Renal cortical epithelial cell (primary cell): ENCODE results near the gene ABCG1. TPM values are rescaled to one million over a fixed set of nuclear protein-coding genes. Genes with fewer than 3 reads are reported as not detected.
A peak's percentile ranks its signal among the peaks of the same experiment; 100 is the strongest.

Experiments used
- DNase-seq: peaks from one replicate; pipeline ENCODE4 v3.0.0-alpha.2; 2011; ENCODE audit warnings: low read depth
- total RNA-seq: library from RNA; depleted of rRNA; stranded (reverse); fragments of >200 nt; gene quantifications from 2 replicates; pipeline ENCODE4 v1.2.3, GENCODE V29; 2014

ABCG1 gene
- total RNA-seq, 1 donor from 2014 or later: 0.85 TPM

DNA sequence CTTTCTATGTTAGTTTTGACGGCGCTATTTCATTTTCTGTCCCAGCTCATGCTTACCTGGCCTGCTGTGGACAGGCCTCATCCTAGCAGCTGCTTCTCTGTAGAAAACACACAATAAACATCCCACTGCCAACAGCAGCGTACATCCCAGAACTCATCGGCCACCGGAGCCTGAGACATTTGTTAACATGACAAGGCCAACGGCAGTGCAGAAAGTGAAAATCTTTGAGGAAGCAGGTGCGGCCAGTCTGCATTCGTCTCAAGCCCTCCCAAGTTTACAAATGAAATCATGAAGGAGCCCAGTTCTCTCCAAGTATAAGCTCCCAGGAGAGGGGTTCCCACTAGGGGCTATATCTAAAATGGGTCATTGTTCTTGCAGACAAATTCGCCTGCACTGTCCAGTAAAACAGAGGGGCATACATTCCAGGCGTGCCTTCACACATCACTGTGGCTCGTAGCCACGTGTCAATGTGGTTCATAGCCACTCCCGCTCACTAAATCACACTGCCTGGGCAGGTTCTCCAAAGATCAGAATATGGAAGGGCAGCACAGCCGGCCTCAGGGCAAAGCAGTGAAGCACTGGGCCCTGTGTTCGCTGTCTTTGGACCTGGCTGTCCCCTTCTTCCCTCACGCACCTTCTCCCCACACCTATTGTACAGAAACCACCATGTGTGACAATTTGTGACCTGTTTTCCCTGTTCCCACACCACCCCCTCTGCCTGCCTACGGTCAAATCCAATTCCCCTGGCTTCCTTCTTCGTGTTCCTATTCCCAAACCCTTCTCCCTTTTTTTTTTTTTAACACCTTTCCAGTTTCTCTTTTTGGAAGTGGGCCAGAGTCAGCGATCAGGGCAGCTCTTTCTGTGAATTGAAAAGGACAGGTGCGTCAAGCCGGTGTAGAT is 27.0 kb upstream of the ABCG1 start:
- DNase-seq: no peak

DNA sequence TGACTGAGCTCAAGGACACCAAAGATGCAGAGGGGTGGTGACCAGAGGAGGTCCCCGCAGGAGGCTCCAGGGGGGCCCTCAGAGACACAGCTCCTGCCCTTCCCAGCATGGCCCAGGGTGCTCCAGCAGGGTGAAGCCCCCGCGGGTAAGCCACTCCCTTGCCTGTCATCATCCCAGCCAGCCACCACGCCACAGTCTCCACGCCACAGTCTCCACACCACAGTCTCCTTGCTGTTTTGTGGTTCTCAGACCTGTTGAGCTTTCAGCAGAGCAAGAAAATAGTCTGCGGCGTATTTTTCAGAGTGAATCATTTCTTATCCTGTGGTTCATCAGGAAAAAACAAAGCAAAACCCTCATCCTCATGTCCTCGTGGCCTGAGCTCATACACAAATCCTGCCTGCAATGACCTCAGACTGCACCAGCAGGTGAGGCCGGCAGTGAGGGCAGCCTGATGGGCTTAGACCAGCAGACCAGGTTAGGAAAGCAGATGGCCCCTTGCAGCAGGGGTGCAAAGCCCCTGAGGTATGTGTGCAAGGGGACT is 25.7 kb upstream of the ABCG1 start:
- DNase-seq: no peak

DNA sequence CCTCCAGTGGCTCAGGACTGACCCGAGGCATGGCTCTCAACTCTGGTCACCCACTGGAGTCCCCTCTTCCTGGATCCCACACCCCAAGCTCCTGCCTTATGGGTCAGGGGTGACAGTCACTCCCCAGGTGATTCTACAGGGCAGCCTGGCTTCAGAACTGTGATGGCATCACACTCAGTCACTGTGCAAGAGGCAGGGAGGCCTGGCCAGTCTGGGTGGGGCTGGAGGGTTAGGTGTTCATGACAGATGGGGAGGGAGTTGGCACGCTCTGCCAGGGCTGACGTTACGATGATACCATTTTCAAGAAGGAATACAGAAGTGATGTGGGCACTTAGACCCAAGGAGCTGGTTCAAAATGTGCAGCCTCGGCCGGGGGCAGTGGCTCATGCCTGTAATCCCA is 25.2 kb upstream of the ABCG1 start:
- DNase-seq: no peak

DNA sequence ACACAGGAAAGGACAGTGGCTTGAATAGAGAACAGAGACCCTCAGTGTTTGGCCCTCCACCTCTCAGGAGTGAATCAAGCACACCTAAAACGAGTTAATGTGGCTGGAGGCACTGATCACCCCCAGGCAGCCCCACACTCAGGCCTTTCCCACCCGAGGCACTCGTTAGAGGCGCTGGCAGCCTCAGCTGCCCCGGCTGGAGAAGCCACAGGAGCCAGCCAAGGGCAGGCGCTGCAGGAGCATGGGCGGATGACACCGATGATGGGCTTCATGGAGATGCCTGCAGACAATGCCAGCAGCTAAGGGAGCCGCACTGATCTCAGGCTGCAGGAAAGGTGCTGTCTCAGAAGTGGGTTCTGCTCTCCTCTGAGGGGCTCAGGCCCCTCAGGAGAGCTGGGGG is 24.1 kb upstream of the ABCG1 start:
- no peak for DNase-seq

DNA sequence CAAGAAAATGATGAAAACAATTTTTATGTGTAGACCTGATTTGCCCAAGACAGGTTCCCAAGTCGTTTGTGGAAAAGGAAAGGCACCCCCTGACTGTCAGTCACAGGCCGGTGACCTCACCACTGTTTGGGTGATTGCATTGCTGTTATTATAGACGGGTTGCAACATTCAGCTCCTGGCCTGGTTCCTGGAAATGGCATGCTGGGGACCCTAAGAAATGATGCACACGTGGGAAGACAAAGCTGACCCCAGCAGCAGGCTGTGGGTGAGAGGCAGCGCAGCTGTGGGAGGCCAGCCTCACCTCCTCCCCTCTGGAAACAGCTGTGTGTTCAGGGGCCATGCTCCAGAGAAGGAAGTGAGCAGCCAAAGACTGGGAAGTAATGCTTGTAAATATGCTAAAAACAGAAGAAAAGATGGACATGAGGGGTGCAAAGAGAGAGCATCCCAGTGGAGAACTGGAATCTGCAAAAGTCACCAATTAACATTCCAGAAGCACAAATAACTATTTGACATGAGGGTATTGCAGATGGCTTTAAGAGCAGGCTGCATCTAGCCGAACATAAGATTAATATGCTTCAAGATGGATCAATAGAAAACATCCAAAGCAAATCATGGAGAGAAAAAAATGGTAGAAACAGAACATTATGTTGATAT is 23.4 kb upstream of the ABCG1 start:
- DNase-seq: peak; percentile 10

DNA sequence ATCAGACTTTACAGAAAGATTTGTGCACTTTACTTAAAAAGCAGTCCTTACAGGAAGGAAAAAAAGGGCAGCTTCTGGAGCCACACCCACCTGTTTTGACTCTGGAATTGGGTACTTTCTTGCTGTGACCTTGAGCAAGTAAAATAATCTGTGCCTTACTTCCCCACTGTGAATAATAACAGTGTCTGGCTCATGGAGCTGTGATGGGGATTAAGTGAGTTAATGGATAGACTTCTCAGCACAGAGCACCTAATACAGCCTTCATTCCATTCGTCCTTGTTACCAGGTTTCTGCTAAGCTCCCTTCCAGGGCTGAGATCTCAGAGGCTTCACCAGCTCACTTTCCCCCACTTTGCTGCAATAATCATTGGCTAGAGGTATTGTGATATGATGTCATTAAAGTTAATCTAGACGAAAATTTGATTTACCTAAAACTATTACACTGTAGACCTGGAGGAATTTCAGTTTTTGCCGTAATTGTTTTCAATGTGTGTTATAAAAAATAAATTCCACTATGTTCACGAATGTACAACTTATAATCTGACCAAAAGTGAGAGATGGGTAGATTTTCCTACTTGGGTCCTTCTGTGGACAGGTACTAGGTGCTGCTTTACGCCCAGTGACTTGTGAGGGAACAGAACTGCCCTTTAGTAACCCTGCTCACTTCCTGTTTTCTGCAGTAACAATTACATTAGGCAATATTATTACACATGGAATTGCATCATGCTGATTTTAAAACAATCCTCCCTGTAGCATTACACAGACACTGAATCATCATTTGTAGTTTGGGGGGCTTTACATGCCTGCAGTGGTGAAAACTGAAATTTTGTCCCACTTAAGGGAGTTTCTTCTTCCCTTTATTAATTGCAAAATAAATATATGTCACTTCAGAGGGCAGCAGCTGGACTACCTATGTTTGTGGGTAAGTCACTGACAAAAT is 19.7 kb upstream of the ABCG1 start:
- DNase-seq: peak; percentile 88

DNA sequence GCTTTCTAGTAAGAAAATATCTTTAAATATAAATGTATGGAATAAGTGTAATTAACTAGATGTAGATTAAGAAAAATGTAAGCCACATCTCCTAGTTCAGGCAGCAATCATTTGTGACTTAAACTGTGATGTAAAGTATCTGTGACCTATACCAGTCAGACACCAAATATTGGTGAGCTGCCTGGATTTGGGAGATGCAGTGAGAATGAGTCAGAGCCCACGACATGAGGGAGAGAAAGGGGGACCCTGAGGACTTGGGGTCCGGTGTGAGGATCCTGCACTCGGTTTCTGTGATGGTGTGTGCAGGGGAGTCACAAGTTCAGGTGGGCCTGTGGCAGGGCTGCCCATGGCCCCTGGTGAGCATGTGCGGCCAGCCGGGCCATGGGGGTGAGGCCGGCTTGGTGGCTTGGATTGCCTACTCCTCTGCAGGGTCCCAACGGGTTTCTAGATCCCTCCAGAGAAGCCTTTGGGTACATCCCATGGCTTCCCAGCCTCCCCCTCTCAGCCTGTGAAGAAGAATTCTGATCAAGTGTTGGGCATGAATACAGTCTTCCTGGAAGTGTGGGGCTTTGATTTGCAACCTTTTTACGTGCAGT is 19.0 kb upstream of the ABCG1 start:
- no peak for DNase-seq

DNA sequence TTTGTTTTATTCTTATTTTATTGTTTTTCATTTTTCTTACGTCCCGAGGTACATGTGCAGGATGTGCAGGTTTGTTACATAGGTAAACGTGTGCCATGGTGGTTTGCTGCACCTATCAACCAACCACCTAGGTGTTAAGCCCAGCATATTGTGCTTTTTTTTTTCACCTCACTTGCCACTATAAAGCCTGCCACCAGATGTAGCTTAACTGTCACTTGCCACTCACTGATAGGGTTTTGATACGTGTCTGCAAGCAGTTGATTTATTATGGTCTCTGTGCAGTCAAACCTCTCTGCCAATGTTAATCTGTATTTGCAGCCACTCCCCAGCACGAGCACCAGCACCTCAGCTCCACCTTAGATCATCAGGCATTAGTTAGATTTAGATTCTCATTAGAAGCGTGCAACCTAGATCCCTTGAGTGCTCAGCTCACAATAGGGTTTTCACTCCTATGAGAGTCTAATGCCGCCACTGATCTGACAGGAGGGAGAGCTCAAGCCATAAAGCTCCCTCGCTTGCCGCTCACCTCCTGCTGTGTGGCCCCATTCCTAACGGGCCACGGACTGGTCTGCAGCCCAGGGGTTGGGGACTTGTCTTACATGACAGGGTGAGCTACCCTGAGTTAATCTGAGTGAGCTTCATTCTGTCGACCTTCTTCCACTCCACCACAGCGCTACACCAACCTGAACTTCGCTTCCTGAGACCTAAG is 17.9 kb upstream of the ABCG1 start:
- no peak for DNase-seq

DNA sequence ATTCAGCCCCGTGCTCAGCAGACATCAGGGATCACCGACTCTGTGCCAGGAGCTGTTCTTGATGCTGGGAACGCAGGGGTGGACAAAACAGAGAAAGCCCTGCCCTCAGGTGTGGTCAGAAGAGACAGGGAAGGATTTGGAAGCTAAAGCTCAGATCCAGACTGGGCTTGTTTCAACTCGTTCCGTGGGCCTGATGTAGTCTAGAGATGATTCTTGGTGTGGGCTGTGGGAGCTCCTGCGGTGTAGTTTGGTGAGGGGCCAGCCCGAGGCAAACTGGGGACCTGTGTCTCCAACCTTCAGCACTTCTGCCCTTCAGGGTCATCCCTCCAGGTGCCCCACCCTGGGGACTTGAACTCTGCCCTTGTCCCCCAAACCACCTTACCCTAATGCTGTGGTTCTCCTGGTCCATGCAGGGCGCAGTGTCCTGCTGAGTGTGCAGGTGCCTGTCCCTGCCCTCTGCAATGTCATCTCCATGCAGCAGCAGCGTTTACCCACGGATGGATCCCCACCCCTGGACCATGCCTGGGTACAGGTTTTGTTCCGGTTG is 17.3 kb upstream of the ABCG1 start:
- DNase-seq: no peak

DNA sequence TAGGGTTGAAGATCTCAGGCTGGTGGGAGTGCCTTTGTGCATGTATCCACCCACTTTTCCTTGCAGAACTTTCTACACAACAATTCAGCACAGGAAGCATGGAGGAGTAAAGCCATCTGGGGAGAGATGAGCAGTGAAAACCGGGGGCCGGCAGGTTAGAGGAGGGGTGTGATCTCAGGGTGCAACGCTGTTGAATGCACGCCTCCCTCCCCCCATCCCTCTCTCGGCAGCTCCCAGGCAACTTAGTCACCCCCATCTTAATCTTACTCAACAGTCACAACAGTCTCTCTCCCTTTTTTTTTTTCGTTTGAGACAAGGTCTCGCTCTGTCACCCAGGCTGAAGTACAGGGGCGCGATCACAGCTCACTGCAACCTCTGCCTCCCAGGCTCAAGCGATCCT is 16.6 kb upstream of the ABCG1 start:
- DNase-seq: no peak

DNA sequence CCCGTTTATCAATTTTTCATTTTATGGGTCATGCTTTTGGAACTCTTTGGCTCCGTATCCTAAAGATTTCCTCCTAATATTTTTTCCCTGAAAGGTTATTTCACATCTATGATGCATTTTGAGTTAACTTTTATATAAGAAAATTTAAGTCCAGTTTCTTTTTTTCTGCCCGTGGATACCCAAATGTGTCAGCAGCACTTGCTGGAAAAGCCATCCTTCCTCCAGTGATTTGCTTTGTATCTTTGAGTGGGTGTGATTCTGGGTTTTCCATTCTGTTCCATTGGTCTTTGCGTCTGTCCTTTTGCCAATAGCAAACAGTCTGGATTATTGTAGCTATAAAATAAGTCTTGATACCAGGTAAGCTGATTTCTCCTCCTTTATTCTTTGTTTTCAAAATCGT is 15.6 kb upstream of the ABCG1 start:
- no peak for DNase-seq

DNA sequence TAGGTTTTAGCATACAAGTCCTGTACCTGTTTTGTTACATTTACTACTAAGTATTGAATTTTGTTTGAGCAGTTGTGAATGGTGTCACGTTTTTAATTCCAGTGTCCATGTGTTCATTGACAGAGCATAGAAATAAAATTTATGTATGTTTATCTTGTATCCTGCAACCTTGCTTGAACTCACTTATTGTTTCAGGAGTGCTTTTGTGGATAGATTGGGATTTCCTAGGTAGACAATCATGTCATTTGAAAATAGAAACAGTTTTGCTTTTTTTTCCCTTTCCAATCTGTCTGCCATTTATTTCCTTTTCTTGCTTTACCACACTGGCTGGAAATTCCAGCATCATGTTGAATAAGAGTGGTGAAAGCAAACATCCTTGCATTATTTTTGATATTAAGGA is 15.0 kb upstream of the ABCG1 start:
- DNase-seq: no peak

DNA sequence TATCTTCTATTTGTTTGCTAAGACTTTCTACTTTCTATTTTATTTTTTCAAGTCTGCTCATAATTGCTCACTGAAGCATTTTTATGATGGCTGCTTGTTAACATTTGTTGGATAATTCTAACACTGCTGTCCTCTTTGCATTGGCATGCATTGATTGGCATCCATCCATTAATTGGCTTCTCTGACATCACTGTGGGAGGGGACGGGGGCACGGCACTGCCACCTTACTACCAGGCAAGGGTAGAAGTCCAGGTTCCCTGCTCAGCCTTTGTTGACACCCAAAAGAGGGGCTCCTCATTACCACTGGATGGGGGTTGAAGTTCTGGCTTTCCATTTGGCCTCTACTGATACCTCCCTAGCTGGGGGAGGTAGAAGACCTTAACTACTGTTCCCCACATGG is 11.5 kb upstream of the ABCG1 start:
- no peak for DNase-seq

DNA sequence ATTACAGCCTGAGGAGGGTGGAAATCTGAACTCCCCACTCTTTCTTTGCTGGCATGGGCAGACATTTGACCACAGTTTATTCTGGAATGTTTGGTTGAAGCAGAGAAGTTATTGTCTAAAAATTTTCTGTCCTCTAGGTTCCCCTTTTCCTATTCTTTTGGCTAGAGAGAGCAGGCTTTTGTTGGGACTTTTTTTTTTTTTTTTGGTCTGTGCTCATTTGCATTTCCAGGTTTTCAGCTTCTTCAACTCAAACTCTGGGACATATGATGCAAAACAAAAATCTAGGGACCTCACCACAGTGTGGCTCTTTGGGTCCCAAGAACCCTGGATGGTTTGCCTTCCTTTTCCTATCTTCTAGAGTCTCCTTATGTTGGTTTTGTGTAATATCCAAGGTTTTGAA is 10.9 kb upstream of the ABCG1 start:
- DNase-seq: no peak

DNA sequence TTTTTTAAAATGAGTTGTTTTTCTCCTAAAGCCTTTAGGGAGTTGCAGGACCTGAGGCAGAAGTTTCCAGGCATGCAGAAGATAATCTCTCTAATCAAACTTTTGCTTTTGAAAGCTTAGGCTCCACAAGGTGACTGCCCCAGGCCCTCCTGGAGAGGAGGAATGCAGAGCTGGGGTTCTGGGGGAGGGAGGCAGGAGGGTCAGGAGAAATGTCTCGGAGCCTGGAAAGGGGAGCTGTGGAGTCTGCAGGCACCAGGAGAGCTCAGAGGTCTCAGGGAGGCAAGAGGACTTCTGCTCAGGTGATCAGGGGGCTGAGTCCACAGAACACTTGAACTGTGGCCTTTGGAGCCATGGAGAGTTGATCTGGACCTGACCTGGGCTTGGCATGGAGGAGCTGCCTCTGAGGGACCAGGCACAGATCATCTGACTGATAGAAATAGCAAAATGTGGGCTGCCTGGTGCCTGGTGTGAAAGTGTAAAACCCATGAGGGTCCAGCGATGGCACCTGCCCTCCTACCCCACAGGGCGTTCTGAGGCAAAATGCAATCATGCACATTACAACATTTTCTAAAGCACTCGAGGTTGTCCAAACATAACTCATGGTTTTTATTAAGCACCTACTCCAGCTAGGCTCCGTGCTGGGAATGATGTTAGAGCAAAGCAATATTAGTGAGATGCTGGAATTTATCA is 10.0 kb upstream of the ABCG1 start:
- no peak for DNase-seq

DNA sequence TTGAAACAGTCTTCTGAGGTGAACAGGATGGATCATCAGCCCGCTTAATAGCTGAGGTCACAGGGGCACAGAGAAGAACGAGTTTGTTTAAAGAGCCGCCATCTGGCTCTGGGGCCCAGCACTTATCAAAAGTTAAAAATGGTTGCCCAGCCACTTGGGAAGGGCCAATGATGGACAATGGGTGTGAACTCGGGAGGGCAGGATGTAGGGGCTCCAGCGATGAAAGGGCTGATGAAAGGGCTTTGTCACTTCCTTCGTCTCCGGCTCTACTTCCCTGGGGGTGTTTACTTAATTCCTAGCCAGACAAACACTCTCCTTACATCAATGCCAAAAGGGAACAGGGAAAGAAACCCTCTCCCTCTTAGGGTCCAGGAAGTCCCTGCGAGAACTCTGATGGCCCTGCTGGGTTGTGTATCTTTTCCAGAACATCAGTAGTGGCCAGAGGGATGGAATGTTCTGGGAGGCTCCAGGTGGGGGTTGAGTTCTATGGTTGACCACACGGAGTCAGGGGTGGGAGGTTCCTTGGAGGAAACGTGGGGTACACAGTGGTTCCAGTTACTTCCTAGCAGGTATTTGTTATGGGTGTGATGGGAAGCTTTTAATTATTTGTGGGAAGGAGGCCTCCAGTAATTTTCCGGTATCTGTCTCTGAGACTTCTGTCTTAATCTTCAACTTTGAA is 9.0 kb upstream of the ABCG1 start:
- peak; percentile 19 for DNase-seq

DNA sequence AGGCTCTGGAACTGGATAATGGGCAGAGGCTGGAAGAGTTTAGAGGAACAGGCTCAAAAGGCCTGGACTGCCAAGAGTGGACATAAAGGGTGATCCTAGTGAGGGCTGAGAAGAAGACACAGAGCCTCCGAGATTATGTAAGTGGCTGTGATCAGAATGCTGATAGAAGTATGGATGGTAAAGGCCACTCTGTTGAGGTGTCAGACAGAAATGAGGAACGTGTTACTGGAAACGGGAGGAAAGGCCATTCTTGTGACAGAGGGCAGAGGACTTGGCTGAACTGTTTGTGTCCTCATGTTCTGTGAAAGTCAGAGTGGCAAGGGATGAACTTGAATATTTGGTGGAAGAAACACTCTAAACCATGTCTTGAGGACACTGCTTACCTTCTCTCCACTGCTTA is 6.7 kb upstream of the ABCG1 start:
- no peak for DNase-seq

DNA sequence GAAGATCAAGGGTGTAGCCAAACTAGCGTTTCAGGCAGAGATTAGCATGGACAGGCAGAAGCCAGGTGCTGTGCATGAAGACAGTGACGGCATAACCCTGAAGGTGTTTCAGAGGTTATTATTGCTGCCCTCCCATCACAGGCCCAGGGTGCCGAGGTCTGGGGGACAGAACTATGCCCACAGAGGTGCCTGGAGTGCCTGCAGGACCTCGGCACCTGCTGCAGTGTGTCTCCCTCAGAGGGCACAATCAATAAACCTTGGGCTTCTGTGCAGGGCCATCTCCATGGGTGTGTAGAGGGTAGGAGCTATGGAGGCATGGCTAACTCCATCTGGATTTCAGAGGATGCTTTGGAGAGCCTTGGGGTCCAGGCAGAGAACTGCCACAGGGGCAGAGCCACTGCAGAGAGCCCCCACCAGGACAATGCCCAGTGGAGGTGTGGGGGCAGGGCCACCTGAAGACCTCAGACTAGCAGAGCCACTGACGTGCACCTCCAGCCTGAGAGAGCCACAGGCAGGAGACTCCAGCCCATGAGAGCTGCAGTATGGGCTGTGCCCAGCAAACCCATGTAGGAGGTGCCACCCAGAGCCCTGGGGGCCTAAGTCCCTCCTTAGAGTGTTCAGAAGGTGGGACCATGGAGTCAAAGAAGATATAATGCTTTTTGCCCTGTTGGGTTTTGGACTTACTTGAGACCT is 5.7 kb upstream of the ABCG1 start:
- DNase-seq: no peak
